GM13977 (cell line): ENCODE data around the gene RAP1GAP.

Experiments
- DNase-seq: peaks from one replicate; pipeline ENCODE4 v3.0.0; 2012; ENCODE audit warnings: low spot score
- in situ Hi-C: fragments of 300-500 bp; cut with MboI; formaldehyde crosslinking; loops from one replicate; pipeline ENCODE4 v1.12.0; 2022; ENCODE audit warnings: low sequenced_read_pairs, low pct_unique_long_range_greater_than_20kb, mixed read lengths, inconsistent platforms; ENCODE audit not compliant: unreplicated experiment
- TF ChIP-seq, protein P1 (sequence below): IDR thresholded peaks from 2 replicates; pipeline ENCODE4 v1.5.1; 2012; ENCODE audit warnings: mild to moderate bottlenecking, control low read depth; ENCODE audit not compliant: insufficient read depth; ENCODE audit errors: extremely low read depth, missing control alignments

The RAP1GAP gene

DNA sequence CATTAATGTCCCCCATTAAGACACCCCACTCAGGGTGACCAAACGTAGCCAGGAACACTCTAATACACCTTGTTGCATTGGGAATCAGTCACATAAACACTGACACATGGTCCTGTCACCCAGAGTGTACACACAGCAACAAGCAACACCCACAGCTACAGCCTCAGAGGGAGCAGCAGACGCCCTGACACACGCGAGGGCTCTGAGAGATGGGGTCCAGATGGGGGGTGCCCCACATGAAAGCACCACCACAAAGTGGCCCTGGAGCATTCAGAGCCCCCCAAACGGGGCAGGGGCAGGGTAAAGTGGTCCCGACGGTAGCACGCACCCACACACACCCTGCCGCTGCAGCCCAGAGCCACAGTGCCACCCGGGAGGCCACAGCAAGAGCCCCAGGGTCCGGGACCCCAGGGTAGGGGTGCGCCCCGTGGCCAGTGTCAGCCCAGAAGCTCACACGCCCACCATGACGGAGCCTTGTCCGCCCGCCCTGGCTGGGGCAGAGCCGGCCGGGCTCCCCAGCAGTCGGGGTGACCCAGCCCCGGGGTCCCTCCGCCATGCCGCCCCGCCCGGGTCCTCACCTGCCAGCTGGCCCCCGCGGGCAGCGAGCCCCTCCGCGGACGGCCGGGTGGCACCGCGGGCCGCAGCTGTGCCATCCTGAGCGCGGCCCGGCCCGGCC lies 47.3 kb downstream of the RAP1GAP start:
- in situ Hi-C loops: no loop called here
- no peak for DNase-seq
- TF ChIP-seq, protein P1, sequence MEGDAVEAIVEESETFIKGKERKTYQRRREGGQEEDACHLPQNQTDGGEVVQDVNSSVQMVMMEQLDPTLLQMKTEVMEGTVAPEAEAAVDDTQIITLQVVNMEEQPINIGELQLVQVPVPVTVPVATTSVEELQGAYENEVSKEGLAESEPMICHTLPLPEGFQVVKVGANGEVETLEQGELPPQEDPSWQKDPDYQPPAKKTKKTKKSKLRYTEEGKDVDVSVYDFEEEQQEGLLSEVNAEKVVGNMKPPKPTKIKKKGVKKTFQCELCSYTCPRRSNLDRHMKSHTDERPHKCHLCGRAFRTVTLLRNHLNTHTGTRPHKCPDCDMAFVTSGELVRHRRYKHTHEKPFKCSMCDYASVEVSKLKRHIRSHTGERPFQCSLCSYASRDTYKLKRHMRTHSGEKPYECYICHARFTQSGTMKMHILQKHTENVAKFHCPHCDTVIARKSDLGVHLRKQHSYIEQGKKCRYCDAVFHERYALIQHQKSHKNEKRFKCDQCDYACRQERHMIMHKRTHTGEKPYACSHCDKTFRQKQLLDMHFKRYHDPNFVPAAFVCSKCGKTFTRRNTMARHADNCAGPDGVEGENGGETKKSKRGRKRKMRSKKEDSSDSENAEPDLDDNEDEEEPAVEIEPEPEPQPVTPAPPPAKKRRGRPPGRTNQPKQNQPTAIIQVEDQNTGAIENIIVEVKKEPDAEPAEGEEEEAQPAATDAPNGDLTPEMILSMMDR: no peak

- no peak for DNase-seq
- in situ Hi-C loops: no loop called here
- TF ChIP-seq, protein P1: no peak
These were observed 48.1 kb downstream of the RAP1GAP start for GRCh38 chr1:21621051-21621450.

DNA sequence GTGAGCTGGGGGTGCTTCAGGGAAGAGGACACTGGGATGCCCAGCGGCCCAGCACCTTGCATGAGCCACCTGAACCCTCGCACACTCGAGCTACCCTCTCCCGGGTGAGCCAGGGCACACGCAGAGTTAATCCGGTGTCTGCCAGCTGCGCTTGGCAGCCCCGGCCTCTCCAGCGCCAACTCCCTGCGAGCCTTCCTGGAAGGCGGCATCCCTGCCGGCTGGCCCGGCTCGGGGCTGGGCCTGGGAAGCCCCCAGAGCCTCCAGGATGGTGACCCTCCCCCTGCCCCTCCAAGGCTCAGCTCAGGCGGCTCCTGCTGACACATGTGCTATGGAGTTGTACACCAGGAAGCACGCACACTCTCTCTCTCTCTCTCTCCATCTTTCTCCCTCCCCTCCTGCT lies 48.7 kb downstream of the RAP1GAP start:
- TF ChIP-seq, protein P1: no peak
- in situ Hi-C loops: no loop called here
- DNase-seq: no peak

DNA sequence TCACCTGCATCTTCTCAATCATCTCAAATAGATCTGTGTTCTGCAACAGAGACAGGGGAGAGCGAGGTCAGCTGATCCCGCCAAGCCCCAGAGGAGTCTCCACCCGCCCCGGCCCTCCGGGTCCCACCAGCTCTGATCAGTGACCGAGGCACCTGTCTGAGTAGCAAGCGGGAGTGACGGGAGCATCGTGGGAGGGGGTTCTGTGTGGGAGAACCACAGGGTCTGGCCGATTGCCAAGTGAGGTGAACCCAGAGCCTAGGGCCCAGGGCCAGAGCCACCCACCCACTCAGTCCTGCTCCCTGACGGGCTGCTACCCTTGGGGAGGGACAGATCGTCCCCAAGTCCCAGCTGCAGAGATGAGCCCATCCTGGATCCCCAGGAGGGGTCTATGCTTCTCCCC lies 49.1 kb downstream of the RAP1GAP start:
- TF ChIP-seq, protein P1: no peak
- in situ Hi-C loops: no loop called here
- DNase-seq: no peak

GRCh38 chr1:21619375-21619947 lies 49.7 kb downstream of the RAP1GAP start:
- in situ Hi-C loops: no loop called here
- DNase-seq: no peak
- TF ChIP-seq, protein P1: no peak

DNA sequence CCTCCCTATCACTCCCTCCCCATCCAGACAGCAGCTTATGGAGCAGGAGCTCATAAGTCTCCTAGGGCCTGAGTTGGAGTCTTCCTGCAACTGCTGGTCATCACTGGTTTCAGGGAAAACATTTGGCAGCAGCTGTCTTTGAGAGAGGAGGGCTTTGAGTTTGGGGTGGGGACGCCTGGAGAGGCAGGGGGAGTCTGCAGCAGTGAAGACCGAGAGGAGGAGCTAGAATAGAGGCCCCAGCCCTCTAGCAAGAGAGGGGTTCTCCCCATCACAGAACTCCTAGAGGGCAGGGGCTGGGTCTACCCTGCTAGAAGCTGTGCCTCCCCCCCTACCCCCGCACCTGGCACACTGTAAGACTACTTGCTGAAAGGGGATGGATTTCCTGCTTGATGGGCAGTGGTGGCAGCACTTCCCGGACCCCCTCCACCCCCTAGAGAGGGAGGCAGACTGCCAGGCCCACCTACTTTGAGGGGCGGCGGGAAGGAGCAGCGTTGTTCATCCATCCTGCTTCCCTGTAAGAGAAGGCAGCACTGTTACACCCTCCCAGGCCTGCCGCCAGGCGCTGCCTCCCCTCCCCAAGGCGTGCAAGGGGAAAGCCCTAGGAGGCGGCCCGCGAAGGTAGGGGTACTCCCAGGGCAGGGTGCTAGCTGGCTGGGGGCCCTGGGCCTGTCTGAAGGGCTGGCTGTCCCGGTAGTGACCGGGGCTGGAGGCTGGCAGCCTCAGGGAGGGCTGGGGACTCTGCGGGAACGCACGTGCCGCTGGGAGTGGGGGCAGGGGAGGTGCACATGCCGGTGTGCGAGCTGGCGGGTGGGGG lies 50.4 kb downstream of the RAP1GAP start:
- no peak for DNase-seq
- in situ Hi-C loops: no loop called here
- TF ChIP-seq, protein P1: no peak
